RWPE2 (cell line): Measurements from ENCODE around the gene PEAK1.

ENCODE experiments used
- ATAC-seq: fragments of 200-7000 bp; cut with Tn5 transposase; 3 replicates; pipeline ENCODE4 v1.9.1; 2021; ENCODE audit warnings: low read depth
- DNase-seq: peaks from one replicate; pipeline ENCODE4 v3.0.0-alpha.2; 2020; ENCODE audit warnings: low spot score
- H3K27ac ChIP-seq: fragments of 450-650 bp; 2 replicates; pipeline ENCODE4 v1.5.1; 2017; ENCODE audit warnings: mild to moderate bottlenecking; ENCODE audit not compliant: poor library complexity, severe bottlenecking
- H3K27me3 ChIP-seq: fragments of 250-450 bp; sonication (Bioruptor Pico); 2 replicates; pipeline ENCODE4 v1.5.1; 2021; ENCODE audit warnings: mild to moderate bottlenecking, moderate library complexity; ENCODE audit not compliant: insufficient read depth, poor library complexity, severe bottlenecking
- H3K36me3 ChIP-seq: fragments of 250-450 bp; sonication (Bioruptor Pico); 2 replicates; pipeline ENCODE4 v1.5.1; 2020; ENCODE audit warnings: low read depth, mild to moderate bottlenecking, moderate library complexity
- H3K4me1 ChIP-seq: fragments of 250-450 bp; sonication (Bioruptor Pico); 2 replicates; pipeline ENCODE4 v1.5.1; 2021; ENCODE audit warnings: mild to moderate bottlenecking, moderate library complexity; ENCODE audit not compliant: insufficient read depth, poor library complexity, severe bottlenecking
- H3K4me3 ChIP-seq: fragments of 250-450 bp; sonication (Bioruptor Pico); 2 replicates; pipeline ENCODE4 v1.5.1; 2021; ENCODE audit warnings: mild to moderate bottlenecking, moderate library complexity; ENCODE audit not compliant: severe bottlenecking
- H3K9me3 ChIP-seq: fragments of 250-450 bp; sonication (Bioruptor Pico); 2 replicates; pipeline ENCODE4 v1.5.1; 2021; ENCODE audit warnings: mild to moderate bottlenecking, moderate library complexity; ENCODE audit not compliant: severe bottlenecking
- TF ChIP-seq, protein P1 (sequence below): fragments of 450-650 bp; IDR thresholded peaks from one replicate; pipeline ENCODE4 v1.5.1; 2017; ENCODE audit warnings: mild to moderate bottlenecking, moderate library complexity; ENCODE audit not compliant: poor library complexity, severe bottlenecking

Gene PEAK1

DNA sequence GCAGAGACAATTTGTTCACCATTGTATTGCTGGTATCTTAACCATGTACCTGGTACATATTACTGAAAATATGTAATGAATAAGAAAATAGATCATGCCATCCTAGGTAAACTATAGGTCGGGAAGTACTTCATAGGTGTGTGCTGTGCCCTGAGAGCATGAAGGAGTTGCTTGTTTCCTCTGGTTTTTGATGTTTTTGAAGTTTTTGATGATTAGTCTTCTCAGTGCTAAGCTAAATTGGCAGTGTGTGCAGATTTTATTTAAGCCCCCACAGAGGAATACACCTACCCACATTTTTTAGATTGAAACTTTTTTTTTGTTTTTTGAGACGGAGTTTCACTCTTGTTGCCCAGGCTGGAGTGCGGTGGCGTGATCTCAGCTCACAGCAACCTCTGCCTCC, 17.4 kb upstream of the PEAK1 start:
- Histone ChIP-seq H3K36me3 (no peaks in the 10 kb centered on the region), H3K27ac (no peak overlapping the region), H3K4me1 (peaks cover 3% of the 10 kb centered on the region), H3K27me3 (no peaks in the 10 kb centered on the region), H3K9me3 (no peaks in the 10 kb centered on the region), H3K4me3 (no peak overlapping the region)
- DNase-seq = no peak
- TF ChIP-seq, protein P1, sequence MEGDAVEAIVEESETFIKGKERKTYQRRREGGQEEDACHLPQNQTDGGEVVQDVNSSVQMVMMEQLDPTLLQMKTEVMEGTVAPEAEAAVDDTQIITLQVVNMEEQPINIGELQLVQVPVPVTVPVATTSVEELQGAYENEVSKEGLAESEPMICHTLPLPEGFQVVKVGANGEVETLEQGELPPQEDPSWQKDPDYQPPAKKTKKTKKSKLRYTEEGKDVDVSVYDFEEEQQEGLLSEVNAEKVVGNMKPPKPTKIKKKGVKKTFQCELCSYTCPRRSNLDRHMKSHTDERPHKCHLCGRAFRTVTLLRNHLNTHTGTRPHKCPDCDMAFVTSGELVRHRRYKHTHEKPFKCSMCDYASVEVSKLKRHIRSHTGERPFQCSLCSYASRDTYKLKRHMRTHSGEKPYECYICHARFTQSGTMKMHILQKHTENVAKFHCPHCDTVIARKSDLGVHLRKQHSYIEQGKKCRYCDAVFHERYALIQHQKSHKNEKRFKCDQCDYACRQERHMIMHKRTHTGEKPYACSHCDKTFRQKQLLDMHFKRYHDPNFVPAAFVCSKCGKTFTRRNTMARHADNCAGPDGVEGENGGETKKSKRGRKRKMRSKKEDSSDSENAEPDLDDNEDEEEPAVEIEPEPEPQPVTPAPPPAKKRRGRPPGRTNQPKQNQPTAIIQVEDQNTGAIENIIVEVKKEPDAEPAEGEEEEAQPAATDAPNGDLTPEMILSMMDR = no peak
- no peak for ATAC-seq

DNA sequence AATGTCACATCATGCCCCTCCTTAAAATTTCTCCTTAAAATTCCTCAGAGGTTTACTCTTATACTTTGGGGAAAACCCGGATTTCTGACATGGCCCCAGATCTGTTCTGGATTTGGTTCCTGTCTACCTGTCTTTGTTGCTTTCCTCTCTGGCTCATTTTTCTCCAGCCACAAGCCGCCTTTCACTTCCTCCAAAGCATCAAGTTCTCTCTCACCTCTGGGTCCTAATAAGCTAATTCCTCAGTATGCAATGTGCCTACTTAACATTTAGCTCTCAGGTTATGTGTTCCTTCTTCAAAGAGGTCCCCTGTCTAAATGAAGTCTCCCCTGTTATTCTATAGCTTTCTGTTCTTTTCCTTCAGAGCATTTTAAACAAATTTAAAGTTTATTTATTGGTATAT, 16.9 kb upstream of the PEAK1 start:
- Histone ChIP-seq H3K36me3 (no peaks in the 10 kb centered on the region), H3K9me3 (no peaks in the 10 kb centered on the region), H3K27ac (no peak overlapping the region), H3K4me3 (no peak overlapping the region), H3K27me3 (no peaks in the 10 kb centered on the region), H3K4me1 (peaks cover 3% of the 10 kb centered on the region)
- no peak for ATAC-seq
- no peak for DNase-seq
- TF ChIP-seq, protein P1 = no peak

DNA sequence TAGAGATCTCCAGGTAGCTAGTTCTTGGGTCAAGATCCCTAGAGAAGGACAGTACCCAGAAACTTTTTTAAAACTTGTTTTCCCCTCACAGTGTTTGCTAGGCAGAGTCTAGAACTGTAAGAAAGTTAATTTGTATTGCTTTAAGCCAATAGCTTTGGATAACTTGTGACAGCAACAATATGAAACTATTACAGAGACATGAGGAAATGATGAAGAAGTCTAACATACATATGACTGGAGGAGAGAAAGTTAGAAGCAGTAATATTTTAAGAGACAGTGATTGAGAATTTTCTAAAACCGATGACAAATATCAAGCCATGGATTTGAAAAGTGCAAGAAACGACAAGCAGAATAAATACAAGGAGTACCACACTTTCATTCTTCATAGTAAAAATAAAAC, 10.7 kb upstream of the PEAK1 start:
- H3K9me3 ChIP-seq = no peaks in the 10 kb centered on the region

DNA sequence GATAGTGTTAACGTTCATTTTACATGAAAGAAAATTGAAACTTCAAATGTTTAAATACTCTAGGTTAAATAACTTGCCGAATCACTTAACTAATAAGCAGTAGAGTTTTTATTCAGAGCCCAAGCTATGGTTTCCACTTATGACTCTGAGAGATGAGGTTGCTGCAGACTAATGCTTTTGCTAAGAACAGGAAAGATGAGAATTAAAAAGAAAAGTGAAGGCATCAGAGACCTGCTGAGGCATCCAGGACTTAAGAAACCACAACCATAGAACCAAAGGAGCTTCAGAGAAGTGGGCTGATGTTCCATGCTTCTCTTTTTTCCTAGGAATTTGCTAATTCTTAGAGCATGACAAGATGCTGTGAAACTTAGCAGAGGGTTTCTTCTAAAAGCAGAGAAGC, 10.3 kb upstream of the PEAK1 start:
- H3K9me3 ChIP-seq = no peaks in the 10 kb centered on the region
- DNase-seq (no peak), ATAC-seq (no peak)
- no peaks in the 10 kb centered on the region for H3K27me3 ChIP-seq
- H3K4me1 ChIP-seq = no peaks in the 10 kb centered on the region
- no peaks in the 10 kb centered on the region for H3K36me3 ChIP-seq
- no peak overlapping the region for H3K27ac ChIP-seq
- TF ChIP-seq, protein P1 = no peak
- H3K4me3 ChIP-seq = no peak overlapping the region

More for the DNA sequence above, 10.7 kb upstream of the PEAK1 start:
- Histone ChIP-seq H3K4me1 (no peaks in the 10 kb centered on the region), H3K4me3 (no peak overlapping the region), H3K27me3 (no peaks in the 10 kb centered on the region), H3K36me3 (no peaks in the 10 kb centered on the region), H3K27ac (no peak overlapping the region)
- DNase-seq (no peak), ATAC-seq (no peak)
- TF ChIP-seq, protein P1 = no peak

DNA sequence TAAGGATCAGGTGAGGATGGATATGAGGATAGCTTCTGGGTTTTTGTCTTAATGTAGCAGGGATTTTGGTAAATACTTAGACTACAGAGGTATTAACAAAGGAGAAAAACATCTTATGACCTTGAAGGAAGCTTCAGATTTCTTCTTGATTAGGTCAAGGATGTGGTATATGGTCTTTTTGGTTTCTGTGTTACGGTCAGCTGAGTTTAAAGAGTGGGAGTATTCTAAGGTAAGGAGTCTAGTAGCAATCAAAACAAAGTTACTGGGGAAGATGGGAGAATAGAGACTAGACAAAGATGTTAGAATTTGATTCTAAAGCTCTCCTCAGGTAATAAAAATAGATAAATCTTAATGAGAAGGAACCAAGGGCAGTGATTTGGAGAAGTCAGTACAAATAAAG, 7.0 kb upstream of the PEAK1 start:
- H3K4me1 ChIP-seq = peaks cover 11% of the 10 kb centered on the region
- ATAC-seq (no peak), DNase-seq (no peak)
- no peaks in the 10 kb centered on the region for H3K27me3 ChIP-seq
- TF ChIP-seq, protein P1 = no peak
- H3K27ac ChIP-seq = no peak overlapping the region
- no peaks in the 10 kb centered on the region for H3K9me3 ChIP-seq
- H3K36me3 ChIP-seq = no peaks in the 10 kb centered on the region
- H3K4me3 ChIP-seq = no peak overlapping the region
